ENCODE data around the gene MRPL52.
"Not testable (repeated sequence)": the region's sequence is repeated elsewhere in the genome, so short reads cannot be mapped to it uniquely, and the experiment has no call there.

MRPL52 gene

DNA sequence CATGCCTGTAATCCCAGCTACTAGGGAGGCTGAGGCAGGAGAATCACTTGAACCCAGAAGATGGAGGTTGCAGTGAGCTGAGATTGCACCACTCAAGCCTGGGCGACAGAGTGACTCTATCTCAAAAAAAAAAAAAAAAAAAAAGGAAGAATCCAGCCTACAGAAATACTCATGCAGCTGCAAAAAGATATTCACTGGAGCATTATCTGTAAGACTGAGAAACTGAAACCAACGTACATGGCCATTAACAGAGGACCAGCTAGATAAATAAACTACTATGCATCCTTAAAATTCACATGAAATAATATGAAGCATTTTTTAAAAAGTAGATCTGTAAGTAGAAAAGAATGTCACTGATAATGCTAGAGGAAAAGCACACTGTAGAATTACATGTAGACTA, 18.0 kb upstream of the MRPL52 start:
- no peak for DNase-seq

DNA sequence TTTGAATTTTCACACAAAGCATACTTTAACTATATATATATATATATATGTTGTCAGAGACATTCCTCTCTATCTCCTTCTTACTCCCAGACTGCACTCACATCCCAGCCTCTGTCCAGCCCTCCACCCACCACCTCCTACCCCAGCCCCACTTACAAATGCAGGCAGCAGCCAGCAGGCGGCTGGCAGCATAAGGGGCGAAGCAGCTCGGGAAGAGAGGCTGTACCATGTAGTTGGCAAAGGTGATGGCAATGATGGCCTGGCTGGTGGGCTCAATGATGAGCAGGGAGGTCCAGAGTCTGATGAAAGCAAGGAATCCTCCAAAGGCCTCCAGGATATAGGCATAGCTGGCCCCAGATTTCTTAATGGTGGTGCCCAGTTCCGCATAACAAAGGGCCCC, 16.9 kb upstream of the MRPL52 start:
- DNase-seq: no peak

DNA sequence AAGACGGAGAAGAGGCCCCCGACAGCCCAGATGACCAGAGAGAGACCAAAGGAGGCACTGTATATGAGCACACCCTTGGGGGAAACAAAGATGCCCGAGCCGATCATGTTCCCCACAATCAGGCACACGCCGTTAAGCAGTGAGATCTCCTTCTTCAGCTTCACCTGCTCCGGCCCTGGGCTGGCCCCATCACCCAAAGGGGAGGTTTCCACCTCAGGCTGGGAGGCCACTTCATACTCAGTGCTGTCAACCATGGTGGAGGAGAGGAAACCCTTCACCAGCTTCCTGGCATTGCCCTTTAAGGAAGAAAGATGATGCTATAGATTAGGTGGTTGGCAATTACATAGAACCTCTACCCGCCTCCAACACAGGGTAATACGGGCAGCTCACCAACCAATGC, 16.5 kb upstream of the MRPL52 start:
- no peak for DNase-seq

DNA sequence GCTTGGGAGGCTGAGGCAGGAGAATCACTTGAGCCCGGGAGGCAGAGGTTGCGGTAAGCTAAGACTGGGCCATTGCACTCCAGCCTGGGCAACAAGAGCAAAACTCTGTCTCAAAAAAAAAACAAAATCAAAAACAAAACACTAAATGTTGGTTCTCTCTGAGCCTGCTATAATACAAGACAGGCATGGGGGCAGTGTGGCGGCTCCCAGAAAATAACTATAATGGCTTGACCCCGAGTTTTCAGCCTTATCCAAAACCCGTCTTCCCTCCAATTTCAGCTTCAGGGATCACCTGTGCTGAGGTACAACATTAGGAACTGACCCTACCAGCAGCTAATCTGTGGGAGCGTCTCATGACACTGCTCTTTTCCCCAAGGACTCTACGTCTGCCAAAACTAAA, 15.3 kb upstream of the MRPL52 start:
- DNase-seq: no peak

DNA sequence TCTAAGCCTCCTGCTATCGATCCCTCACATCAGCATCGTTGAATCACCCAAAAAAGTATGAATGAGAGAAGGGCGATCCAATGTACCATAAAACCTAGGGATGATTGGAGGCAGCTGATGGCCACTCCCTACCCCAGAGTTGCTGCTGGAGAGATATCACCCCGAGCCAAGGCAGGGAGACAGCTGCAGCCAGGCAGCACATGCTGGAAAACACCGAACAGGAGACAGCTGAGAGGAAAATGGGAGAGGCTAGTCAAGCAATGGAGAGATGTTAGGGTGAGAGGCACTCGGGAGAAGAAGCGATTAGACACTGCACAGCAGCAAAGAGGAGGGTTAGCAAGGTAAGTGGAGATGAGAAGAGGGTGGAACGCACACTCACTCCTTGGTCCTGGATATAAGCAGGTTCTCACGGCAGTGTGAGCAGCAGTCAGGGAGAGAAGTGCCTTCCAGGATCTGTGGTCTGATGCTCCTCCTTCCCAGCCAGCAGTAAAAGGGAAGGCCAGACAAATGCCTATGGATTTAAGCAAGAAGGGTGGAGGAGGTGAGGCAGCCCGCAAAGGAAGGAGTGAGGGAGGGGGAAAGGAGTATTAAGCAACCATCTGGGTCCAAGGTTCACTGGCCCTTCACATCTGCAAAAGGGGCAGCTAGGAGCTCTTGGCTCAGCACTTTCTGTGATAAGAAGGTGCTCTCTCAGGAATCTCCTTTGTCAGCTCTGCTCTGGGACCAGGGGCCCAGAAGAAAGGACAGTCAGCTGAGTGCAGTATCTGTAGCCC, 14.6 kb upstream of the MRPL52 start, which contains the start of gene SLC7A7:
Gene SLC7A7, minus strand, starts transcription at position 495 of the 773 bp plus-strand sequence. CDS start 2,037 bp downstream, outside the sequence.
- DNase-seq: no peak

DNA sequence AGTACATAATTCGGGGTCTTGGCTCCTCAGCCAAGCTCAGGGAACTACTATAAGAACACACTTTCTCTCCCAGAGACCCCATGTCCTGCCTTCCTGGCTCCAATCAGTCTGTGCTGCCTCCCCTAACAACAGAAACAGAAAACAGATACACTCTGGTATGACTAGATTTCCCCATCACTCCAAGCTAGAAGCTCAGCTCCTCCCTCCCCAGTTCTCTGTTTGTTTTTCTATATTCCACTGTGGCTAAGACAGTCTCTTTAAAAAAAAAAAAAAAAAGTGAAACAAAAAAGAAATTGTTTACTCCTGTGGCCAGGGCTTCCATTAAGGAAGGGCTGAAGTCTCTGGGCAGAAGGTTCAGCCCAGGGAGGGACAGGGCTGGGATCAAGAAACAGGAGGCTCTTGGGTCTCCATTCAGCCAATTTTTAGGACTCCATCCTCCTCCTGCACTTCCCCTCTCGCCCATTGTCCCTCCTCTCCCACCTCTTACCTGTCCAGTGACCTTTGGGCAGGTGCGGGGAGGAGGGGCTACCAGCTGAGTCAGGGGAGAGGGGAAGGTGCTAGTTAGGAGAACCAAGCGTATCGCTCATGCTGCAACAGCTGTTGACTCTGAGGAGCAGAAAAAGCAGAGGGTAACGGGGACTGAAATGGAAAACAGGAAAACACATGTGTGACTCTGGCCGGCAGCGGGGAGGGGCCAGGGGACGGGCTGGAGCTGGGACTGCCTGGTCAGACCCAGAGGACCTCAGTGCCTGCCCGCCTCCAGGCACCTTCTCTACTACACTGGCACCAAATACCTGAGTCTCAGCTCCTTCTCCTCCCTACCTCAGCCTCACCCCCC, 10.3 kb upstream of the MRPL52 start:
- no peak for DNase-seq

DNA sequence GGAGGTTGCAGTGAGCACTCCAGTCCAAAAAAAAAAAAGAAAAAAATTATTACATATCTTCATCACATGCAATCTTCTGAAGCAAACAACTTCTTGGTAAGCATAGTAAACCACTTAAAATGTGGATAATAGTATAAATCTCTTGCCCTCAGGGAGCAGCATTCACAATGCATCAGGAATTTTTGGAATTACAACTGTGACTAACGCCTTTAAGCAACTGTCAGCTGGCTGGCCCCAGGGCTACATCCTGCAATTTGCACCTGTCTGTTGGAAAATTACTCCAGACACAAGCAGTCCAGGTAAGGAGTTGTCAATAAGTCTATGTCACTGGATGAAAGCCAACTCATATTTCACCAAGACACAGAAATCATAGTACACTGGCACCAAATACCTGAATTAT, 9.0 kb upstream of the MRPL52 start:
- no peak for DNase-seq

DNA sequence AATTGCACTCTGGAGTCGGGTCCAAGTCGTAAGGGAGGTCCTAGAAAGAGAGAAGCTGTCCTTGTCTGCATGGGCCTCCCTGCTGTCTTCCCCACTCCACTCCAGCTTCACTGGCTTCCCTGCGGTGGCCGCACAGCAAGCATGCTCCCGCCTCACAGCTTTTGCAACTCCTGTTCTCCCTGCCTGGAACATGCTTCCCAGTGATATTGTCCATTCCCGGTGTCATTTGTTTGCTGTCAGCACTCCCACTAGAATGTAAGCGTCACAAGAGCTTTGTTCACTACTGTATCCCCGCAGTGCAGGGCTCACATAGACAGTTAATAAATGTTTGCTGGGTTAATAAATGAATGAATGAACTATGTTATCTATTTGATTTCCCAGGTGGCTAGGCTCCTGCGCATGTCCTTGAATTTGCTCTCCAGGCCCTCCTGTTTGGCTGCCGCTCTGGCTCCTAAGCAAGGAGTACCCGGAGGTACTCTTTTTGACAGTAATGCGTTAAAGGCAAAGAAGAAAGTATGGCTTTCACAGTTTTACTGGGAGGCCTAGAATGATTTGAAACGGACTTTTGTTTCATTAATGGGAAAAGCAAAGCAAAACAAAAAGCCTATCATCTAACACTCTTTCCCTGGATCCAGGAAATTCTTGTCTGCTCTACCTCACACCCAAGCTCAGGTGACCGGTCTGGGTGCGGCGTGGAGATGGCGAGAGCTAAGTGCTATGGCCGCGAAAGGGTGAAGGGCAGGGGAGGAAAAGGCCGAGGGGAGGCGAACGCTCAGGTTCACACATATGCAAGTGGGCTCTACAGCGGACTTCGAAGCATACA, 8.3 kb upstream of the MRPL52 start:
- DNase-seq: no peak

DNA sequence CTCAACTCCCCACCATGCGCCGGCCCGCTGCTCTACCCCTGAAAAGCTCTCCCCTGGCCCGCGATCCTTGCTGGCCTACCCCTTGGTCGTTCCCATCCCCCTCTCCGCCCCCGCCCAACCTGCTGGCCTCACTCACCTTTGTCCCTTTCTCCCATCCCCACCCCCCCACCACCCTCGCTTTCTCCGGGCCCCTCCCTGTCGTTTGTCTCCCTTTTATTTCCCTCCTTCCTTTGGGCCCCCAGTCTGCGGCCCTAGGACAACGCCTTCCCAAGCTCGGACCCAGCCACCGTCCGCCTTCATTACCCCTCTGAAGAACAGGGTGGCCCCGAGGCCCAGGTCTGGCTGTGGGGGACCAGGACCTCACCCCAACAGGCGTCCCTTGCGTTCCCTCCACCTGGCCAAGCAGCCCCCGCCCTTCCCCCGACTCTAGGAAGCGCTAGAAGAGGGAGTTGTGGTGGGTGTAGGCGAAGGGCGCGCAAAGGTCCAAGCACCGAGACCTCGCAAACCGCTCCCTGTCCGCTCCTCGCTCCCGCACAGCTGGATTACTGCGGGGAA, 7.6 kb upstream of the MRPL52 start:
- no peak for DNase-seq

DNA sequence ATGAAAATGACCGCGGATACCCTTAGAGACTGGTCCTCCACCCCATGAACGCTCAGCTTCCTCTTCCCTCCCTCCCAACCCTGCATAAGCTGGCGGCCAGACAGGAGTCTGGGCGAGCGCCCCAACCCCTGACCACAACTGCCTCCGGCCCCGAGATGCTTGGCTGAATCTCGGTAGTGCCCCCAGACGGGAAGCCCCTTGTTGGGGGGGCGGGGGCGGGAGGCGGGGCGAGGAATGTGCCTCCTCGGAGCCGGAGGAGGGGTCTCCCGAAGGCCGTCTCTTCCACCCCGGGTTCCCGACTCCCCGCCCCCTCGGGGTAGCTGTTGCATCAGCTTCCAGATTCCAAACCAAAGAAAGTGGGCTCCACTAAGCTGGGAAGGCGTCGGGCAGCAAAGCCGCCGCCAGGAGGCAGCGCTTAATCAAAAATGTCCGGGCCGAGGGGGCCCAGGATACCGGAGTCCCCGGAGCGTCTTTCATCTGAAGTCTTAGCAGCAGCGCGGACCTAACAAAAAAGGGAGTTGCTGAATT, 7.1 kb upstream of the MRPL52 start:
- DNase-seq: peak; percentile 52

DNA sequence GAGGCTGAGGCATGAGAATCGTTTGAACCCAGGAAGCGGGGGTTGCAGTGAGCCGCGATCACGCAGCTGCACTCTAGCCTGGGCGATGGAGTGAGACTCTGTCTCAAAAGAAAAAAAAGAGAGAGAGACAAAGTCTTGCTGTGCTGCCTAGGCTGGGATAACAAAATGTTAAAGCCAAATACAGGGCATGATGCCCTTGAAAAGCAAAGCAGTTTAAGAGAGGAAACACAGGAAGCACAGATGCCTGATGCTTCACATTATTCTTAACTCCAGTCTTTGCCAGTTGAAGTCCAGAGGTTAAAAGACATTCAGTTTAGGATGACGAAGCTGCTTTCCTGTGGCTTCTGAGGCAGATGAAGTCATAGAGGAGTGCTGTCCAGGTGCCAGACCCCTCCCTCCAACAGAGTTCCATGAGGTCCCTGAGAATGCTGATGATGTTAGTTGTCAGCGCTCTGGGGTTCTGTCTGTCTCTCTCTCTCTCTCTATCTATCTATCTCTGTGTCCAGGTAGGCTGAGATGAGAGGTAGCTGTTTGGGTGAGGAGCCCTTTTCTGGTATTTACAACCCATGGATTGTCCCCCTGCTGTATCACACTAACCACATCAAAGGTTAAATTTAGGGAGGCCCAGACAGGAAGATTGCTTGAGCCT, 4.9 kb upstream of the MRPL52 start:
- DNase-seq: no peak

DNA sequence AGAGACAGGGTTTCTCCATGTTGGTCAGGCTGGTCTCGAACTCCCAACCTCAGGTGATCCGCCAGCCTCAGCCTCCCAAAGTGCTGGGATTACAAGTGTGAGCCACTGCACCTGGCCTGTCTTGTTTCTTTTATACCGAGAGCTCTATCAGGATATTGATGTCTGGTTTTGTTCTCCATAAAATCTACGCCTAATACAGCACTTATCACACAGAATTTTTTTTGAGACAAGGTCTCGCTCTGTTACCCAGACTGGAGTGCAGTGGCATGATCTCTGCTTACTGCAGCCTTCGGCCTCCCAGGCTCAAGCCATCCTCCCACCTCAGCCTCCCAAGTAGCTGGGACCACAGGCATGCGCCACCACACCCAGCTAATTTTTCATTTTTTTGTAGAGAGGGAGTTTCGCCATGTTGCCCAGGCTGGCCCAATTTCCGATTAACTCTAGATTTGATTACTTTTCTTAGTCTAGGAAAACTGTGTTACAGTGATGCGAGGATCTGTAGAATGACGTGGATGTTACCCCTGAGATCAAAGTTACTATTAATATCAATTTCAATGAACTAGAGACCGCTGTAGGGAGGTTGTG, 519 bp upstream of the MRPL52 start:
- not testable (repeated sequence) for DNase-seq

DNA sequence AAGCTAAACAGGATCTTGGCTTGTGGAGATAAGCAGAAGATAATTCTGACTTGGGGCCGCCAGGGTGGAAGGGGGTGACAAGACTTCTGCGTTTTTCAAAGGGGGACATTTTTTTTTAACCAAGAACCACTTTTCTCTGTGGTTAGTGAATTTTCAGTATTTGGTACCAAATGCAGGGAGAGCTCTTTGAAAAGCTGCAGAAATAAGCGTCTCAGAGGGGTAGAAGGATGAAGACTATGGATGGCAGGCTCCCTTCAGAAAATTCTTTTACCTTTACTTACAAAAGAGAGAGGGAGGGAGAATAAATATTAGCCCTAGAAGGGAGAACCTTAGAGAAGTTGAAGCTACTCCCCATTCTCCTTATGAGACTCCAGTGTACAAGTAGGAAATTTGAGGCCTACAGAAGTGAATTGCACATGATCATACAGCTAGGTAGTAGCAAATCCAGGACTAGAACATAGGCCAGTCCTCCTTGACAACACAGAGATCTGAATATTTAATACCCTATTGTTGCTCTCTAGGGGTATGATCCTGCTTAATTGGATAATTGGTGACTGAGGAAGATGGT, 840 bp downstream of the MRPL52 start:
- DNase-seq: no peak

DNA sequence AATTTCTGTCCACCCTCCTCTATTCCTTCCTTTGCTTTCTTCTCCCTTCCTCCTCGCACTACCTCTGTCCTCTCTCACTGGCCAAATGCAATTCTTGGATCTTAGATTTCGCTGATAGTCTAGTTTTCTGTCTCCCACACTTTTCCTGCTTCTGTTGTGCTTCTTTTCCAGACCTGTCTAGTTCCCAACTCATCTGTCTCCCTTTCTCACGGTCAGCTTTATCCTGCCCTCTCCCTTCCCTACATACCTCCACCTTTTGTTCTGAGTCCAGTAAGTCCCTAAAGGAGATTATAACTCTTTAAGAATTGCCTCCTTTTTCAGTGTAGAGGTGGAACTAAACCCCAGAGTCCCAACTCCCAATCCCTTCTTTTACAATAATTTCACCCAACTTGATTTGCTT, 5.8 kb downstream of the MRPL52 start:
- DNase-seq: no peak

DNA sequence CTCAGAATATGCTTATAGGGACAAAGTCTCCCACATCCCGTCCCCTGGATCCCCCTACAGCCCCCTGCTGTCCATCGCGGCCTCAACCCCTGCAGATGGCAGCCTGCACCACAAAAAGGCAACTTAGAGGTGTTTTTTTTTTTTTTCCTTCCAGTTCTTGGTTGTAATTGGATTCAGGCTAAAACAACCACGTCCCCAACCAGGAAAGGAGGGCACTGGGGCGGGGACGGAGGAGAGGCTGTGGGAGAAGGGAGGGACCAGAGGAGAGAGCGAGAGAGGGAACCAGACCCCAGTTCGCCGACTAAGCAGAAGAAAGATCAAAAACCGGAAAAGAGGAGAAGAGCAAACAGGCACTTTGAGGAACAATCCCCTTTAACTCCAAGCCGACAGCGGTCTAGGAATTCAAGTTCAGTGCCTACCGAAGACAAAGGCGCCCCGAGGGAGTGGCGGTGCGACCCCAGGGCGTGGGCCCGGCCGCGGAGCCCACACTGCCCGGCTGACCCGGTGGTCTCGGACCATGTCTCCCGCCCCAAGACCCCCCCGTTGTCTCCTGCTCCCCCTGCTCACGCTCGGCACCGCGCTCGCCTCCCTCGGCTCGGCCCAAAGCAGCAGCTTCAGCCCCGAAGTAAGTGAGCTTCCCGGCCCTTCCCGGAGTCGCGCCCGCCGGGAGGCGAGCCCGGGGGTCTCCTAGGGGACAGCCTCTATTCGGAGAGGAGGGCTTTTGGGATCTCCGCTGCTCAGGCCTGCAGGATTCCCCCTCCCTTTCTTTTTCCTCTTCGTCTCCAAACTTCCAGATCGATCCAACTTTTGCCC, 6.8 kb downstream of the MRPL52 start, which contains the start of gene MMP14:
Gene MMP14, plus strand, starts transcription at position 285 of the 813 bp plus-strand sequence. Its CDS starts 233 bp downstream, at position 518.
- DNase-seq: no peak

DNA sequence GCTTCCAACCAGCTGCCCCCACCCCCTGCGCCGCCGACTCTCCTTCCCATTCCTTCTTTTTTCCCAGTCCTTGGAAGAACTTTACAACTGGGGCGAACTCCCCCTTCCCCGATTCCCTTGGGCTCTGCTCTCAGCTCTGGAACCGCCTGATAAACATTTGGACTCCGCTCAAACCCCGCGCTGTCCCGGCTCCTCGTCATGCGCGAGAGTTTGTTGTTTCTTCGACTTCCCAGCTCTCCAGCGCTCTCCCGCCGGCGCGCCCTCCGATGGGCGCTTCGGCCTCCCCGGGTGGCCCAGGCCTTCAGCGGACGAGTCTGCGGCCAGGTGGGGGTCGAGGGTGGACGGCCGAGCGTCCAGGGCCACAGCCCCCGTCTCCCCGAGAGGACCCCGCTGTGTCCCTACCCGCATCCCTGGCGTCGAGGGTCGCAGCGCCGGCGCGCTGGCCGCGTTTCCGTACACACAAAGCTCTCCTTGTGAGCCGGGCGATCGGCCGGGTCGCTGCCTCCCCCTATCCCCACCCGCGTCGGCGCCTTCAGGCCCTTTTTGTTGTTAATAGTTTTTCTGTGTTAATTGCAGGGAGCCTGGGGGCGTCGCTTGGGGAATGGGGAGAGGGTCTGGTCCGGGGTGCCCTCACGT, 7.5 kb downstream of the MRPL52 start:
- no peak for DNase-seq

DNA sequence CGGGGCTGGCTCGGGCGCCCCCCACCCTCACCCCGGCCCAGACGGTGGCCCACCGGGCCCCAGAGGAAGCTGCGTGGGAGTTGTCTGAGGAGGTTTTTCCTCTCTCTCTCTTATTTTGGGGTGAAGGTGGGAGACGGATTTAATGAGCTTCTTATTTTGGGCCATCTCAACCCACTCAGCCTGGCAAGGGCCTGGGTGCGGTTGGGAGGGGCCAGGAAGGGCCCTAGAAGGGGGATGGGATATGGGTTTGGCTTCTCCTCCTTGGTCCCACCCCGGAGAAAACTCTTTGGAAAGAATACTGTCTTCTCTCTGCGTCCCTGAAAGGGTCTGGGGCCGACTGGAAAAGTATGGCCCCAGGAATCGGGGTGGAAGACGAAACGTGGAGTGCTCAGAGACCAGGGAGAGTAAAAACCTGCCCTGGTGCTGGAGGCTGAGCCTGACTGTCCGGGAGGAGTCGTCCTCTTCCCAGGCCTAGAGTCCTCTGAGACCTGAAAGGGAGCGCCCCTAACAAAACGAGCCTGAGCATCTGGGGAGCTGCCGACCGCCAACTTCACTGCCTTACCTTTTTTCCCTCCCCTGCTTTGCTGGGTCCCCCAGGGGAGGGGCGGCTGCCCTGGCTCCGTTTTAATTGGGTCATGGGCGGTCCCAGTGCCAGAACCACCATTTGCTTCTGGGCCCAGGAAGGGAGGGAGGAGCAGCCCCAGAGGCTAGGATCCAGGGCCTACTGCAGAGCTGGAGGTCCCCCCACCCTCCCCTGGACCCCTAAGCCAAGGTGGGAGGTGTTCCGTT, 8.3 kb downstream of the MRPL52 start:
- DNase-seq: no peak

DNA sequence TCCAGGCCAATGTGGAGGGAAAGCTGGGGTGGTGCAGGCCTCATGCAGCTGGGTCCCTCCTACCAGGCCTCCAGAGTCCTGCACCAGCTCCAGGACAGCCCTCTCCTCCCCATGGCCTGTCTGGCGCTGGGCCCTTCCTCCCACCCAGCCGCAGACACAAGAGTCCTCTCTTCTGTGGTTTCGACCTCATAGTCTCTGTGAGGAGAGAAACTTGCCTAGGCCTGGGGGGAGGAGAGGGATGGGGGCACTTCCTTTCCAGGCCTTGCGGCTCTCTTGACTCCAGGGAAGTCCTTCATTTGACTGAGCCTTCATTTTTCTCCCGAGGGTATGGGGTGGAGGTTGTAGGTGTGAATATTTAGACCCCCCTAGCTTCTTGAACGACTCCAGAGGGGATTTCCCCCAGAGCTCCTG, 8.9 kb downstream of the MRPL52 start:
- no peak for DNase-seq
